GDM1 (cell line): ENCODE data around the gene NMRK2.
A peak's percentile ranks its signal among the peaks of the same experiment; 100 is the strongest.
"Not testable (repeated sequence)": the region's sequence is repeated elsewhere in the genome, so short reads cannot be mapped to it uniquely, and the experiment has no call there.

Source experiments
- DNase-seq: peaks from one replicate; lab custom pipeline; 2025; lab: John Stamatoyannopoulos, UW

The NMRK2 gene

GRCh38 chr19:3964256-3965194 is 31.7 kb downstream of the NMRK2 start:
- no peak for DNase-seq

GRCh38 chr19:3966051-3967017 is 33.5 kb downstream of the NMRK2 start:
- DNase-seq, result no peak

GRCh38 chr19:3967983-3968382 is 35.1 kb downstream of the NMRK2 start:
- DNase-seq, result not testable (repeated sequence)

- no peak for DNase-seq
Measured at GRCh38 chr19:3968556-3969434, 35.9 kb downstream of the NMRK2 start.

GRCh38 chr19:3969435-3970312 is 36.8 kb downstream of the NMRK2 start:
- no peak for DNase-seq

GRCh38 chr19:3970313-3970807 is 37.5 kb downstream of the NMRK2 start:
- DNase-seq, result no peak

- DNase-seq, result peak; percentile 94
Measured at GRCh38 chr19:3970808-3971598, 38.1 kb downstream of the NMRK2 start, which contains the start of gene DAPK3. Gene DAPK3 (minus strand): TSS chr19:3971099. CDS start chr19:3969735, 1,364 bp downstream.

- DNase-seq, result no peak
Measured at GRCh38 chr19:3975144-3975543, 42.3 kb downstream of the NMRK2 start.

- DNase-seq, result no peak
Measured at GRCh38 chr19:3975637-3976087, 42.8 kb downstream of the NMRK2 start.

GRCh38 chr19:3976495-3977241 is 43.8 kb downstream of the NMRK2 start:
- no peak for DNase-seq

GRCh38 chr19:3977242-3978143 is 44.6 kb downstream of the NMRK2 start:
- DNase-seq, result no peak

GRCh38 chr19:3978145-3978544 is 45.3 kb downstream of the NMRK2 start:
- DNase-seq, result no peak

GRCh38 chr19:3979289-3979673 is 46.4 kb downstream of the NMRK2 start:
- DNase-seq, result no peak

- no peak for DNase-seq
Measured at GRCh38 chr19:3979674-3980352, 46.9 kb downstream of the NMRK2 start.

GRCh38 chr19:3980353-3981251 is 47.7 kb downstream of the NMRK2 start:
- no peak for DNase-seq

- no peak for DNase-seq
Measured at GRCh38 chr19:3981373-3981735, 48.5 kb downstream of the NMRK2 start.
